CD4-positive, alpha-beta memory T cell (primary cell): ENCODE data around the gene IL1RL2. TPM values are rescaled to one million over a fixed set of nuclear protein-coding genes. Genes with fewer than 3 reads are reported as not detected.

ENCODE experiments used
- CTCF ChIA-PET: fragments of 350-600 bp; sonication (Branson Sonifier 250); formaldehyde crosslinking; loops from one replicate; lab custom pipeline; 2021; ENCODE audit warnings: inconsistent platforms; ENCODE audit not compliant: partially characterized antibody; lab: Charles Lee
- POLR2A ChIA-PET: fragments of 350-600 bp; sonication (Branson Sonifier 250); formaldehyde crosslinking; loops from one replicate; lab custom pipeline; 2021; ENCODE audit not compliant: partially characterized antibody; lab: Charles Lee
- DNase-seq, 5 donors: peaks; one replicate each; pipeline versions ENCODE4 v3.0.0 to v3.0.0-alpha.2; 2020 to 2022; ENCODE audit warnings: mixed read lengths in 1 of 5
- H3K27ac ChIP-seq: one replicate; pipeline ENCODE4 v1.7.0; 2013; ENCODE audit warnings: low read depth, low read length
- H3K27me3 ChIP-seq: 2 replicates; pipeline ENCODE4 v1.7.0; 2013; ENCODE audit warnings: mild to moderate bottlenecking, low read length, moderate library complexity; ENCODE audit not compliant: insufficient read depth
- H3K36me3 ChIP-seq: 2 replicates; pipeline ENCODE4 v1.7.0; 2013; ENCODE audit warnings: mild to moderate bottlenecking, low read length, moderate library complexity; ENCODE audit not compliant: insufficient read depth
- H3K4me1 ChIP-seq: 2 replicates; pipeline ENCODE4 v1.7.0; 2013; ENCODE audit warnings: mild to moderate bottlenecking, low read length, moderate library complexity; ENCODE audit not compliant: insufficient read depth
- H3K4me3 ChIP-seq, 2 donors: one replicate each; pipeline ENCODE4 v1.7.0; 2013; ENCODE audit warnings: low read length in 2 of 2, mild to moderate bottlenecking in 1 of 2
- H3K9me3 ChIP-seq, 2 donors: one replicate each; pipeline ENCODE4 v1.7.0; 2013; ENCODE audit warnings: low read length in 2 of 2, control low read depth in 1 of 2; ENCODE audit not compliant: control insufficient read depth in 1 of 2
- H3K27ac Mint-ChIP-seq, 7 donors: one replicate each; pipeline ENCODE4 v1.8.0; 2020 to 2021; ENCODE audit warnings: mixed read lengths in 7 of 7, mild to moderate bottlenecking in 6 of 7, inconsistent platforms in 3 of 7, moderate library complexity in 3 of 7
- H3K27me3 Mint-ChIP-seq, 2 donors: one replicate each; pipeline ENCODE4 v1.8.0; 2020 to 2021; ENCODE audit warnings: mixed read lengths in 2 of 2
- H3K36me3 Mint-ChIP-seq, 2 donors: one replicate each; pipeline ENCODE4 v1.8.0; 2020 to 2021; ENCODE audit warnings: mixed read lengths in 2 of 2, inconsistent platforms in 1 of 2, mild to moderate bottlenecking in 1 of 2
- H3K4me1 Mint-ChIP-seq, 4 donors: one replicate each; pipeline ENCODE4 v1.8.0; 2020 to 2021; ENCODE audit warnings: mixed read lengths in 4 of 4, mild to moderate bottlenecking in 1 of 4
- H3K4me3 Mint-ChIP-seq, 8 donors: one replicate each; pipeline ENCODE4 v1.8.0; 2020 to 2021; ENCODE audit warnings: mixed read lengths in 8 of 8, mild to moderate bottlenecking in 7 of 8, moderate library complexity in 6 of 8, inconsistent platforms in 3 of 8
- H3K9me3 Mint-ChIP-seq, 8 donors: one replicate each; pipeline ENCODE4 v1.8.0; 2020 to 2021; ENCODE audit warnings: mixed read lengths in 8 of 8, mild to moderate bottlenecking in 5 of 8, inconsistent platforms in 3 of 8, moderate library complexity in 1 of 8
- intact Hi-C: fragments of 100-400 bp; cut with micrococcal nuclease; formaldehyde crosslinking; loops from one replicate; pipeline ENCODE4 v1.15.1; 2023
- polyA plus RNA-seq, 2 donors: library from polyadenylated mRNA; unstranded; fragments of 300-500 nt; fragmentation: Illumina TruSeq; gene quantifications; one replicate each; pipeline ENCODE4 v1.2.3, GENCODE V29; 2021
- total RNA-seq, 2 experiments: library from RNA; stranded (reverse); gene quantifications; one replicate each; pipeline ENCODE4 v1.2.3, GENCODE V29; 2021

IL1RL2 gene
- total and polyA plus RNA-seq, 4 experiments from 2014 or later, result 0.23 TPM; not detected in 3

- Histone ChIP-seq H3K4me1 (no peaks in the 10 kb centered on the region), H3K27me3 (no peaks in the 10 kb centered on the region), H3K9me3 (no peaks in the 10 kb centered on the region), H3K36me3 (no peaks in the 10 kb centered on the region), H3K27ac (no peak overlapping the region), H3K4me3 (no peak overlapping the region)
- Mint-ChIP-seq H3K36me3 (no peaks in the 10 kb centered on the region), H3K27me3 (peaks cover 2 to 7% of the 10 kb centered on the region in 2 donors), H3K4me3 (no peak overlapping the region), H3K9me3 (no peaks in the 10 kb centered on the region), H3K4me1 (peaks cover under 1 to 10% (median 3%) of the 10 kb centered on the region in 4 donors), H3K27ac (no peak overlapping the region)
- ChIA-PET CTCF (interaction anchor here (1.2 to 1.8 kb wide), 2 partner anchors 16 to 47 kb away, joined by 3 to 7 read pairs; no protein-coding TSS in a partner anchor), POLR2A (no interaction called here)
- intact Hi-C loops, result no loop called here
- no peak for DNase-seq
These were observed 6.3 kb downstream of the IL1RL2 start for GRCh38 chr2:102193074-102193473.

GRCh38 chr2:102194609-102195268 is 7.9 kb downstream of the IL1RL2 start:
- Mint-ChIP-seq H3K27me3 (peaks cover 2 to 4% of the 10 kb centered on the region in 2 donors), H3K9me3 (no peaks in the 10 kb centered on the region), H3K36me3 (no peaks in the 10 kb centered on the region), H3K4me3 (no peak overlapping the region), H3K4me1 (peaks cover 2 to 9% (median 7%) of the 10 kb centered on the region in 4 donors), H3K27ac (no peak overlapping the region)
- intact Hi-C loops, result no loop called here
- no peak overlapping the region for H3K4me3 ChIP-seq
- CTCF ChIA-PET, result interaction anchor here (1.5 kb wide), 1 partner anchor 46 kb away, joined by 10 read pairs; no protein-coding TSS in a partner anchor
- H3K9me3 ChIP-seq, result no peaks in the 10 kb centered on the region
- no peak overlapping the region for H3K27ac ChIP-seq
- POLR2A ChIA-PET, result no interaction called here
- H3K27me3 ChIP-seq, result no peaks in the 10 kb centered on the region
- DNase-seq, result no peak
- H3K36me3 ChIP-seq, result no peaks in the 10 kb centered on the region
- peaks cover 4% of the 10 kb centered on the region for H3K4me1 ChIP-seq

GRCh38 chr2:102197389-102198137 is 10.7 kb downstream of the IL1RL2 start:
- Mint-ChIP-seq H3K4me1 (peaks cover 2 to 9% (median 7%) of the 10 kb centered on the region in 4 donors), H3K9me3 (no peaks in the 10 kb centered on the region), H3K27ac (no peak overlapping the region), H3K36me3 (no peaks in the 10 kb centered on the region), H3K4me3 (no peak overlapping the region), H3K27me3 (peaks cover 2% of the 10 kb centered on the region in 2 donors)
- no peaks in the 10 kb centered on the region for H3K9me3 ChIP-seq
- no peaks in the 10 kb centered on the region for H3K36me3 ChIP-seq
- H3K4me3 ChIP-seq, result no peak overlapping the region
- ChIA-PET POLR2A (interaction anchor here (0.7 to 0.8 kb wide), 2 partner anchors 19 to 224 kb away, joined by 3 read pairs; no protein-coding TSS in a partner anchor), CTCF (interaction anchor here (0.7 to 2.2 kb wide), 2 partner anchors 10 to 43 kb away, joined by 3 to 10 read pairs; no protein-coding TSS in a partner anchor)
- DNase-seq, result no peak
- no peak overlapping the region for H3K27ac ChIP-seq
- intact Hi-C loops, result no loop called here
- H3K4me1 ChIP-seq, result peaks cover 4% of the 10 kb centered on the region
- no peaks in the 10 kb centered on the region for H3K27me3 ChIP-seq

- Mint-ChIP-seq H3K36me3 (no peaks in the 10 kb centered on the region), H3K4me1 (peaks cover 2 to 9% (median 7%) of the 10 kb centered on the region in 4 donors), H3K9me3 (peaks cover 0 to 10% (median 3%) of the 10 kb centered on the region in 8 donors), H3K27me3 (peaks cover 2% of the 10 kb centered on the region in 2 donors), H3K4me3 (no peak overlapping the region), H3K27ac (no peak overlapping the region)
- no peaks in the 10 kb centered on the region for H3K27me3 ChIP-seq
- H3K4me1 ChIP-seq, result peaks cover 4% of the 10 kb centered on the region
- no peak for DNase-seq
- intact Hi-C loops, result no loop called here
- CTCF ChIA-PET, result interaction anchor here (0.6 to 1.7 kb wide), 2 partner anchors 40 to 248 kb away, joined by 3 to 5 read pairs; no protein-coding TSS in a partner anchor
- H3K4me3 ChIP-seq, result no peak overlapping the region
- no peak overlapping the region for H3K27ac ChIP-seq
- H3K9me3 ChIP-seq, result no peaks in the 10 kb centered on the region
- POLR2A ChIA-PET, result no interaction called here
- H3K36me3 ChIP-seq, result no peaks in the 10 kb centered on the region
These were observed 13.7 kb downstream of the IL1RL2 start for GRCh38 chr2:102200539-102200938.

GRCh38 chr2:102204638-102205037 is 17.8 kb downstream of the IL1RL2 start:
- intact Hi-C loops, result no loop called here
- H3K4me1 ChIP-seq, result no peaks in the 10 kb centered on the region
- Mint-ChIP-seq H3K4me1 (no peaks in the 10 kb centered on the region), H3K9me3 (peaks cover 0 to 10% (median 3%) of the 10 kb centered on the region in 8 donors), H3K27me3 (no peaks in the 10 kb centered on the region), H3K4me3 (peak overlapping the region in 1 of 8 donors; percentile 28), H3K27ac (peak overlapping the region in 1 of 7 donors; percentile 2), H3K36me3 (no peaks in the 10 kb centered on the region)
- no peak overlapping the region for H3K4me3 ChIP-seq
- no peaks in the 10 kb centered on the region for H3K9me3 ChIP-seq
- H3K27me3 ChIP-seq, result no peaks in the 10 kb centered on the region
- no peak for DNase-seq
- CTCF ChIA-PET, result no interaction called here
- no peak overlapping the region for H3K27ac ChIP-seq
- no peaks in the 10 kb centered on the region for H3K36me3 ChIP-seq
- POLR2A ChIA-PET, result no interaction called here

- intact Hi-C loops, result no loop called here
These were observed 20.0 kb downstream of the IL1RL2 start for GRCh38 chr2:102206666-102207341.

More at GRCh38 chr2:102206666-102207341, 20.0 kb downstream of the IL1RL2 start:
- Mint-ChIP-seq H3K36me3 (no peaks in the 10 kb centered on the region), H3K4me1 (no peaks in the 10 kb centered on the region), H3K27ac (no peak overlapping the region), H3K4me3 (no peak overlapping the region), H3K27me3 (no peaks in the 10 kb centered on the region), H3K9me3 (peaks cover 0 to 10% (median 3%) of the 10 kb centered on the region in 8 donors)
- no peak for DNase-seq
- Histone ChIP-seq H3K4me3 (no peak overlapping the region), H3K4me1 (no peaks in the 10 kb centered on the region), H3K27me3 (no peaks in the 10 kb centered on the region), H3K9me3 (no peaks in the 10 kb centered on the region), H3K27ac (no peak overlapping the region), H3K36me3 (no peaks in the 10 kb centered on the region)
- POLR2A ChIA-PET, result no interaction called here
- CTCF ChIA-PET, result no interaction called here
